AG09309 (cell line): Measurements from ENCODE around the gene TMEM106B.

Experiments used
- DNase-seq: peaks from one replicate; pipeline ENCODE4 v3.0.0-alpha.2; 2010; ENCODE audit warnings: low read depth
- H3K4me3 ChIP-seq: 2 replicates; pipeline ENCODE4 v1.5.1; 2011; ENCODE audit warnings: mild to moderate bottlenecking, low read depth, low read length, moderate library complexity; ENCODE audit not compliant: control insufficient read depth
- TF ChIP-seq, protein P1 (sequence below): IDR thresholded peaks from 2 replicates; pipeline ENCODE4 v1.5.1; 2011; ENCODE audit warnings: mild to moderate bottlenecking, low read depth, low read length, inconsistent platforms; ENCODE audit not compliant: insufficient read depth, control insufficient read depth; ENCODE audit errors: missing control alignments

Gene TMEM106B

DNA sequence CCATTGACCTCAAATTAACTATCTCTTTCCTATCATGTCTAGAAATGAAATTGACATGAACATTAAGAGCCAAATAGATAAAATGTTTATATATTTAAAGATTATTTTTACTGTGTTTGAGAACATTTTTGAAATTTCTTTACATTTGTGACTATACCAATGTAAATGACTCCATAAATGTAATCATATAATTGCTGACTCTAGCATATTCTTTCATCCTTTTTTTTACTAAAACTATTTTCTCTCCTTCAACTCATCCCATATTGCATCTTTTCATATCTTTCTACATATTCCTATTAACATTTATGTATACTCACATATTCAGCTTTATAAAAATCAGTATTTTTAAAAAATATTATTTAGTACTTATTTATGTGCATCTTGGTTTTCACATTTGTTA lies 16.9 kb downstream of the TMEM106B start:
- TF ChIP-seq, protein P1, sequence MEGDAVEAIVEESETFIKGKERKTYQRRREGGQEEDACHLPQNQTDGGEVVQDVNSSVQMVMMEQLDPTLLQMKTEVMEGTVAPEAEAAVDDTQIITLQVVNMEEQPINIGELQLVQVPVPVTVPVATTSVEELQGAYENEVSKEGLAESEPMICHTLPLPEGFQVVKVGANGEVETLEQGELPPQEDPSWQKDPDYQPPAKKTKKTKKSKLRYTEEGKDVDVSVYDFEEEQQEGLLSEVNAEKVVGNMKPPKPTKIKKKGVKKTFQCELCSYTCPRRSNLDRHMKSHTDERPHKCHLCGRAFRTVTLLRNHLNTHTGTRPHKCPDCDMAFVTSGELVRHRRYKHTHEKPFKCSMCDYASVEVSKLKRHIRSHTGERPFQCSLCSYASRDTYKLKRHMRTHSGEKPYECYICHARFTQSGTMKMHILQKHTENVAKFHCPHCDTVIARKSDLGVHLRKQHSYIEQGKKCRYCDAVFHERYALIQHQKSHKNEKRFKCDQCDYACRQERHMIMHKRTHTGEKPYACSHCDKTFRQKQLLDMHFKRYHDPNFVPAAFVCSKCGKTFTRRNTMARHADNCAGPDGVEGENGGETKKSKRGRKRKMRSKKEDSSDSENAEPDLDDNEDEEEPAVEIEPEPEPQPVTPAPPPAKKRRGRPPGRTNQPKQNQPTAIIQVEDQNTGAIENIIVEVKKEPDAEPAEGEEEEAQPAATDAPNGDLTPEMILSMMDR: no peak
- H3K4me3 ChIP-seq: no peak overlapping the region
- no peak for DNase-seq

DNA sequence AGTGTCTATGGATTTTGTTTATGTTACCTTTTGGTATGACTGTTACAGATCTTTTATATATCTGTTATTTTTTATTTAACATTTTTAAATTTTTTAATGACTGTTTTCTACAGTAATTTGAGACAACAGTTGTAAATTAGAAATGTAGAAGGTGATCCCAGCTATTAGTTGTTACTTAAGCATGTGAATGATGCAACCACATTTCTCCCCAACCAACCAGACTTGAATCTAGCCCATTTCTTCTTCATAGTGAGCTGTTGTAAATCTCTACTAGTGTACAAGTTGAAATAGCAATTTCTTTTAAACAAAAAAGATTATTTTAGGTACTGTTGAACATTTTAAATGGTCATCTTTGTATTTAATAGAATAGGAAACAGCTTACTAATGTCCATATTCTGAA lies 18.0 kb downstream of the TMEM106B start:
- DNase-seq: peak; percentile 34
- TF ChIP-seq, protein P1: no peak
- H3K4me3 ChIP-seq: no peak overlapping the region

DNA sequence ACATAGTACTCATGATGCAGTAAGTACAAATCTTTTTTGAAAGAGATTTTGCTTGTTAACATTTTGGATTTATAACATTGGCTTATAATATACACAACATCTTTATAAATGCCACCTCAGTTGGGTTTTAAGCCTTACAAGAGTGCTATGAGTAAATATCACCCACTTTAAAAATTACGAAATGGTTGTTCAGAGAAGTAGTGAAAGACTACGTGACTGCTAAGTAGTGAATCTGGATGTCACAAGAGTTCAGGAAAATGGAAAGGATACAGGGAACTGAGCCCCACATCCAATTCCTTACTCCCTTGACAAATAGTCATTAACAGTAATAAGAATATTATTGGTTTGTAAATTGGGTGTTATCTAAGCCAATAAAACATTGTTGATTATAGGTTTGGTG lies 20.0 kb downstream of the TMEM106B start:
- TF ChIP-seq, protein P1: no peak
- H3K4me3 ChIP-seq: no peak overlapping the region
- DNase-seq: no peak

DNA sequence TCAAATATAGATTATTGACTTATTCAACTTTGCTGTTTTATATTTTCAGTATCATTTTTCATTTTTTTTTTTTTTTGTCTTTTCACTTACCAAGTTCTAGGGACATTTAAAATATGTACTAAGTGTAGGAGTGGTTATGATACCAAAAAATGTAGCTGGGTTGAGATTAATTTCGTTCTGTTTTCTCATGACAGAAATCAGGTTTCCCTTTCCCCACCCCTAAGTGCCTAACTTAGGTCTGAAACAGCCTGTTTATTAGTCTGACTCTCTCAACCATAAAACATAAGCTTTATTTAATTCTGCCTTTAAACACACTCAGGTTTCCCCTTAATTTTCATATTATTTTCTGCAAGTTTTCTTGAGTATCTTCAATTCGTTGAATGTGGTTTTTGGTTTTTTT lies 22.1 kb downstream of the TMEM106B start:
- no peak for DNase-seq
- no peak overlapping the region for H3K4me3 ChIP-seq
- TF ChIP-seq, protein P1: no peak

DNA sequence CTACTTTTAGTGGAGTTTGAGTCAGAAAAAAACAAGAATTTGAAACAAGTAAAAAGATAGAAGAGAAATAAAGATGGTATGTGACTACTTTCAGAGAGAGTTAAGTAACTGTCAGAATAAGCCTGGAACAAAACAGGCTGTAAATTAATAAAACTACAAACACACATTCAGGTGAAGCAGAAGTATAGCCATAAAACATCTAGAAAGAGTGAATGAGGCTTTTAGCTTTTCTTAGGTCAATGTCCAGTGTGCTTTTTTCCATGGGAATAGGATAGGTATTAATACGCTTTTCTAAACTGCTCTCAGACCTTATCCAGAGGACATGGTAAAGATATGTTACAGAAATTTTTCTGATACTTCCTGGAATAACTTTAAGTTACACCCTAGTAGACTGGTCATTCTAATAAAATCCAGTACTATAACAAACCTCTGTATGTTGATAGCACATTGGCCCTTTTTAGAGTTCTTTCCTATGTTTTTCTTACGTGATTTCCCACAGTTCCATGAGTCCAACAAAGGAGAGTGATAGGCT lies 23.3 kb downstream of the TMEM106B start:
- TF ChIP-seq, protein P1: no peak
- no peak overlapping the region for H3K4me3 ChIP-seq
- no peak for DNase-seq

DNA sequence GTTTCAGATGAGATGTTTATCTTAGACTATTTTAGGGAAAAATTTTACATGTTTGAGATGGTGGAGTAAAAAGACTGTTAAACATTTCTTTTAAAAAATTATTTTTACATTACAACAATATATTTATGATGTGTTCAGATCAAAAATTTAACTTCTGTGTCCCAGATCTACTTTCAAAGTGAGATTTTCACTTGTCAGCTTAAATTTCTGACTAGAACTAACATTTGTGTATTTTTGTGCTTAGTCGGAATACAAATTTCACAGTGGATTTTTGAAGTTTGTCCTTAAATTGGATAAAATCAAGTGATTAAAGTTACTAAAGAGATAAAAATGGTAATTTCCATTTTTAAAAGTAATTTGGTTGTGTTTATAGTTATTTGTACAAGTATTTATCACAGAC lies 24.9 kb downstream of the TMEM106B start:
- no peak for DNase-seq
- H3K4me3 ChIP-seq: no peak overlapping the region
- TF ChIP-seq, protein P1: no peak

DNA sequence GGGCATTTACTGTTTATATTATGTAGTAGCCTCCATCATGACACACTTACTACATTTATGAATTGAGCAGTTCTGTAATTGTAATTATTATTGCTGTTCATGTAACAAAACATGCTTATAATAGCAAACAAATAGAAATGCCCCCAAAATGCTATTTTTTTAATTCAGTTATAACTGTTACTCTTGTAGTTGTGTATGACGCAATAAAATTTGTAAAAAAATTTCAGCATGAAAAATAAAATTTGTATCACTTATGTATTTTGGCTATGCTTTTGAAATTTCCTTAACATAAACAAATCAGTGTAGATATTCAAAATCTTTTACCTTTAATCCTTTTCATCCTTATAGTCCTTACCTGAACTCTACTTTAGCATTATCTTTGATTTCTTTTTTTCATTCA lies 25.9 kb downstream of the TMEM106B start:
- DNase-seq: no peak
- H3K4me3 ChIP-seq: no peak overlapping the region
- TF ChIP-seq, protein P1: no peak
